Measurements from ENCODE around the gene LVRN.

- TF ChIP-seq GATA2 (IDR thresholded peaks at IDR 0.05; ENCODE audit: low read depth, low read length) (no peak), GATA3 (IDR thresholded peaks at IDR 0.05; ENCODE audit: low read depth, low read length) (no peak)
These were observed 72.8 kb downstream of the LVRN start for GRCh38 chr5:116035123-116035522.

Measured in SH-SY5Y (cell line).